NCI-H748 (cell line): ENCODE data around the gene SIM1.
A peak's percentile ranks its signal among the peaks of the same experiment; 100 is the strongest.

Source experiments
- DNase-seq: peaks from one replicate; lab custom pipeline; 2025; ENCODE audit not compliant: unreplicated experiment; lab: John Stamatoyannopoulos, UW

Gene SIM1

GRCh38 chr6:100464903-100465700 lies at the start of gene SIM1:
Gene SIM1, minus strand, starts transcription at chr6:100464921. Its CDS starts 1,453 bp downstream, at chr6:100463468.
- DNase-seq, result peak; percentile 96

- no peak for DNase-seq
Measured at GRCh38 chr6:100512203-100512862, 47.6 kb upstream of the SIM1 start.

GRCh38 chr6:100509101-100509500 lies 44.4 kb upstream of the SIM1 start:
- DNase-seq, result no peak

GRCh38 chr6:100506651-100507050 lies 41.9 kb upstream of the SIM1 start:
- no peak for DNase-seq

GRCh38 chr6:100504786-100505737 lies 40.3 kb upstream of the SIM1 start:
- DNase-seq, result no peak

- no peak for DNase-seq
Measured at GRCh38 chr6:100503043-100503705, 38.5 kb upstream of the SIM1 start.

- DNase-seq, result no peak
Measured at GRCh38 chr6:100493206-100493888, 28.6 kb upstream of the SIM1 start.

- DNase-seq, result peak; percentile 45
Measured at GRCh38 chr6:100491952-100492670, 27.4 kb upstream of the SIM1 start.

- no peak for DNase-seq
Measured at GRCh38 chr6:100490065-100490464, 25.3 kb upstream of the SIM1 start.

- DNase-seq, result no peak
Measured at GRCh38 chr6:100488244-100488643, 23.5 kb upstream of the SIM1 start.

- DNase-seq, result no peak
Measured at GRCh38 chr6:100487638-100488037, 22.9 kb upstream of the SIM1 start.

- DNase-seq, result no peak
Measured at GRCh38 chr6:100485268-100485667, 20.5 kb upstream of the SIM1 start.

GRCh38 chr6:100484474-100484873 lies 19.8 kb upstream of the SIM1 start:
- DNase-seq, result peak; percentile 67

- DNase-seq, result peak; percentile 97
Measured at GRCh38 chr6:100482698-100483097, 18.0 kb upstream of the SIM1 start.

GRCh38 chr6:100479179-100480035 lies 14.7 kb upstream of the SIM1 start:
- peak; percentile 50 for DNase-seq

- no peak for DNase-seq
Measured at GRCh38 chr6:100475554-100476320, 11.0 kb upstream of the SIM1 start.

GRCh38 chr6:100473182-100473581 lies 8.5 kb upstream of the SIM1 start:
- DNase-seq, result no peak

GRCh38 chr6:100472674-100473073 lies 8.0 kb upstream of the SIM1 start:
- peak; percentile 78 for DNase-seq
